ENCODE data around the gene GDF10. TPM values are rescaled to one million over a fixed set of nuclear protein-coding genes. Genes with fewer than 3 reads are reported as not detected.

Gene GDF10
- total RNA-seq, 4 donors from 2014 or later: 0.79 to 1.2 (median 1.00) TPM; not detected in 1

DNA sequence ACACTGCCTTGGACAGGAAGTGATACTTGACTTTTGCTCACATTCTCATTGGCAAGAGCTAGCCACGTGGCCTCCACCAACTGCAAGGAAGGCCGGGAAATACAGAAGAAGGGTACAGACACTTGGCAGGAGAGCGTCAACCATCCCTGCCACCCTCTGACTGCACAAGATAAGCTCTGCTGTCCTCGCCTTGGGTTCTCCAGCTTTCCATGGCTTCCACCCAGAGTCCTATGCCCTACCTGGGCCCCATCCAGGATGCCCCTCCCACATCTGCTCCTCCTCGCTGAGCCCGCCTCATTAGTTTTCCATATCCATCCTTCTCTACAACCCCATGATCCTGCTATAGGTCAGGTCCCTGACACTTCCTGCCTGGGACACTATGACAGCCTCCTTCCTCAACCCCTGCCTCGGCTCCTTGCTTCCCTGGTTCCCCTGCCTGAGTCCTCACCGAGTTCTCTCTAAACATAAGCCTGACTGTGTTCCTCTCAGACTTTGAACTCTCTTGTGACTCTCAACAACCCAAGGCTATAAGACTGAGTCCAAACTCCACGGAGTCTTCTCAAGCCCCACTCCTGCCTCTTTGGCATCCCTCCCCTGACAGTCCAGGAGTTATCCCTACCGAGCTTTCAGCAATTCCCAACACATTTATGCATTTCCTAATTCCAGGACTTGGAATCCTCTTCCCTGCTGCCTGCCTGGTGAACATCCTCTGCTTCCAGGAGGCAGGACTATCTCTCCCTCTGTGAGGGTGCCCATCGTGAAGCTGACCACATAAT is 23.2 kb upstream of the GDF10 start:
- Histone ChIP-seq H3K4me3 (no peak overlapping the region), H3K36me3 (no peaks in the 10 kb centered on the region), H3K4me1 (peaks cover 0 to 8% (median 5%) of the 10 kb centered on the region in 4 donors), H3K9me3 (peaks cover 5 to 6% of the 10 kb centered on the region in 2 donors), H3K27me3 (no peaks in the 10 kb centered on the region), H3K27ac (no peak overlapping the region)
- no peak for DNase-seq
- in situ Hi-C loops (cut with MboI; ENCODE audit: low pct_ligation_motif_present in 1 of 4, low pct_unique_long_range_greater_than_20kb in 1 of 4, low sequenced_read_pairs in 3 of 4): no loop called here
- 75 to 78% methylated on average over 2 to 11 of the region's 11 CpGs for WGBS, 2 donors (ENCODE audit: low coverage in 1 of 2)
- intact Hi-C loops (cut with DNase I; ENCODE audit: low total_unique reads): no loop called here
- TF ChIP-seq POLR2A (IDR thresholded peaks at IDR 0.05) (no peak), EP300 (IDR thresholded peaks at IDR 0.05; ENCODE audit: low read depth) (no peak), POLR2AphosphoS5 (IDR thresholded peaks at IDR 0.05) (no peak)
- TF ChIP-seq, protein P1, sequence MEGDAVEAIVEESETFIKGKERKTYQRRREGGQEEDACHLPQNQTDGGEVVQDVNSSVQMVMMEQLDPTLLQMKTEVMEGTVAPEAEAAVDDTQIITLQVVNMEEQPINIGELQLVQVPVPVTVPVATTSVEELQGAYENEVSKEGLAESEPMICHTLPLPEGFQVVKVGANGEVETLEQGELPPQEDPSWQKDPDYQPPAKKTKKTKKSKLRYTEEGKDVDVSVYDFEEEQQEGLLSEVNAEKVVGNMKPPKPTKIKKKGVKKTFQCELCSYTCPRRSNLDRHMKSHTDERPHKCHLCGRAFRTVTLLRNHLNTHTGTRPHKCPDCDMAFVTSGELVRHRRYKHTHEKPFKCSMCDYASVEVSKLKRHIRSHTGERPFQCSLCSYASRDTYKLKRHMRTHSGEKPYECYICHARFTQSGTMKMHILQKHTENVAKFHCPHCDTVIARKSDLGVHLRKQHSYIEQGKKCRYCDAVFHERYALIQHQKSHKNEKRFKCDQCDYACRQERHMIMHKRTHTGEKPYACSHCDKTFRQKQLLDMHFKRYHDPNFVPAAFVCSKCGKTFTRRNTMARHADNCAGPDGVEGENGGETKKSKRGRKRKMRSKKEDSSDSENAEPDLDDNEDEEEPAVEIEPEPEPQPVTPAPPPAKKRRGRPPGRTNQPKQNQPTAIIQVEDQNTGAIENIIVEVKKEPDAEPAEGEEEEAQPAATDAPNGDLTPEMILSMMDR (IDR thresholded peaks at IDR 0.05): no peak

DNA sequence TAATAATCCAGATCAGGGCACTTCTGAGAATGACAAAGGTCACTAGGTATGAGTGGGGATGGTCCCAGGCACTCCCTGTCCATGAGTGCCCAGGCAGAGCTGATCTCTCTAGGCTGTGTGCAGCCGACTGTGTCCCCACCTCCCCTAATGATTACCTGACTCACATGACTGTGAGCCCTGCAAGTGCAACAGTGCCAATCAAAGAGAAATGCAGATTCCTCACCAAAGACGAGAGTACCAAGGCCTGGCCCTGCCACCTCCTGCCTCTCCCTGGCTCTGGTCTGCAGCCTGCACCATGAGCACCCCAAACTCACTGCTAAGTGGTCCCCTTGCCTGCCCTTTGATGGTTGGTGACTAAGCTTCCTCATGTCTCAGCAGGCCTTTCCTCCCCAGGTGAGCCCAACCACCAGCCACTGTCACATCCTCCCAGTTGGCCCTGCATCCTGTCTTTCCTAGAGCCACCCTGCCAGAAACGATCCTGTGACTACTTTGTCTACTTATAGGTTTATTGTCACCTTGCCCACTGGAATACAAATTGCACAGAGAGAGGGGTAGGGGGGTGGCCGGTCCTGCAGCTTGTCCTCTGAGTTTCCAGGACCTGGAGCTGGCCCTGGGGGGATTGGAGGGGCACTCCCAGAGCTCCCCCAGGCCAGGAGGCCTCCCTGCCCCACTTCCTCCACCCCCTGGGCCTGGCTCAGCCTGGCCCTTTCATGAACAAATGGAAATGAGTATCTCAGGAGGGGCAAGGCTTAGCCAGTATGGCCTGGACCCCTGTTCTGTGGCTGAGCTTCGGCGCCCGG is 22.4 kb upstream of the GDF10 start:
- WGBS, 2 donors (ENCODE audit: low coverage in 1 of 2): 51 to 70% methylated on average over 2 to 7 of the region's 7 CpGs
- Histone ChIP-seq H3K27ac (no peak overlapping the region), H3K27me3 (no peaks in the 10 kb centered on the region), H3K4me3 (no peak overlapping the region), H3K4me1 (peaks cover 0 to 8% (median 5%) of the 10 kb centered on the region in 4 donors), H3K9me3 (peaks cover 5 to 6% of the 10 kb centered on the region in 2 donors), H3K36me3 (no peaks in the 10 kb centered on the region)
- TF ChIP-seq POLR2A (IDR thresholded peaks at IDR 0.05) (no peak), POLR2AphosphoS5 (IDR thresholded peaks at IDR 0.05) (no peak)
- in situ Hi-C loops (cut with MboI; ENCODE audit: low pct_ligation_motif_present in 1 of 4, low pct_unique_long_range_greater_than_20kb in 1 of 4, low sequenced_read_pairs in 3 of 4) (no loop called here), intact Hi-C loops (cut with DNase I; ENCODE audit: low total_unique reads) (no loop called here)
- no peak for DNase-seq

DNA sequence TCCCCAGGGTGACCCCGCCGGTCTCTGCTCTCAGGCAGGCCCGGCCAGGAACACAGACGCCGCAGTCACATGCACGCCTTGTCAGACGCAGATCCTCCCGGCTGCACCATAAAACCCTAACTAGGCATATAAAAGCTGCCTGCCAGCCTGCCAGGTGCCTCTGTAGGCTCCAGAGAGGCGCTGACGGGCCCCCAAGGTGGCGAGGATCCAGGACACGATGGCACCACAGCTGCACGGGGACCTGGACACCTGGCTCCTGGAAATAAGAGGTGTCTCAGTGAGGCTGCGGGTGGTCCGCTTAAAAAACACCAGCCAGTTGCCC is 21.9 kb upstream of the GDF10 start:
- WGBS, 2 donors (ENCODE audit: low coverage in 1 of 2): 59% methylated on average over 14 of the region's 15 CpGs; no CpG with 5 or more reads in 1 of the 2 donors
- DNase-seq: peak; percentile 54
- no peaks in the 10 kb centered on the region for H3K36me3 ChIP-seq
- no peaks in the 10 kb centered on the region for H3K27me3 ChIP-seq
- H3K27ac ChIP-seq: no peak overlapping the region
- intact Hi-C loops (cut with DNase I; ENCODE audit: low total_unique reads): no loop called here
- TF ChIP-seq POLR2AphosphoS5 (IDR thresholded peaks at IDR 0.05) (no peak), POLR2A (IDR thresholded peaks at IDR 0.05) (no peak), EP300 (IDR thresholded peaks at IDR 0.05; ENCODE audit: low read depth) (no peak)
- TF ChIP-seq, protein P1 (IDR thresholded peaks at IDR 0.05): no peak
- no peak overlapping the region for H3K4me3 ChIP-seq
- H3K4me1 ChIP-seq: peaks cover 0 to 8% (median 5%) of the 10 kb centered on the region in 4 donors
- H3K9me3 ChIP-seq: peaks cover 2 to 5% of the 10 kb centered on the region in 2 donors
- in situ Hi-C loops (cut with MboI; ENCODE audit: low pct_ligation_motif_present in 1 of 4, low pct_unique_long_range_greater_than_20kb in 1 of 4, low sequenced_read_pairs in 3 of 4): no loop called here

DNA sequence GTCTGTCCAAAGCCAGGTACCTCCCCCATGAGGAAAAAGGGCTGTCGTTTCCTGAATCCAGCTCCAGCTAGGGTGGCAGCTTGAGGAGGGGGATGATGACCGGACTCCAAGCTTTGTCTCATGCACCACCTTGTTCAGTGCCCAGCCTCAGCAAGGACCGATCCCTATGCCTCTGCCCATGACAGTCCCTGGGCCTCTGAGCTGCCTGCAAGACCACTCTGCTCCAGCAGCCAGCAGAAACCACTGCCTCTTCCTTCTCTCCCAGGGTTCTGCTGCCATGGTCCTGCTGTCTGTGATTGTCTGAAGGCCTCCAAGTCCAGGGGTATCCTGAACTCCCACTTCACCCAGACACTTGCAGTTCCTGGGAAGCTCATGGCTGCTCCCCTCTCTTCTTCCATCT is 21.3 kb upstream of the GDF10 start:
- Histone ChIP-seq H3K36me3 (no peaks in the 10 kb centered on the region), H3K4me1 (peaks cover 0 to 8% (median 5%) of the 10 kb centered on the region in 4 donors), H3K9me3 (no peaks in the 10 kb centered on the region), H3K4me3 (no peak overlapping the region), H3K27ac (no peak overlapping the region), H3K27me3 (no peaks in the 10 kb centered on the region)
- TF ChIP-seq POLR2AphosphoS5 (IDR thresholded peaks at IDR 0.05): no peak
- no peak for TF ChIP-seq EP300 (IDR thresholded peaks at IDR 0.05; ENCODE audit: low read depth)
- TF ChIP-seq POLR2A (IDR thresholded peaks at IDR 0.05): no peak
- TF ChIP-seq, protein P1 (IDR thresholded peaks at IDR 0.05): no peak
- in situ Hi-C loops (cut with MboI; ENCODE audit: low pct_ligation_motif_present in 1 of 4, low pct_unique_long_range_greater_than_20kb in 1 of 4, low sequenced_read_pairs in 3 of 4) (no loop called here), intact Hi-C loops (cut with DNase I; ENCODE audit: low total_unique reads) (no loop called here)
- no peak for DNase-seq
- WGBS, 2 donors (ENCODE audit: low coverage in 1 of 2): 91% methylated on average over 3 of the region's 3 CpGs; no CpG with 5 or more reads in 1 of the 2 donors

Data from transverse colon (tissue), 4 donors.